ENCODE data around the gene RSPH3. TPM values are rescaled to one million over a fixed set of nuclear protein-coding genes. Genes with fewer than 3 reads are reported as not detected.
"Not testable (repeated sequence)": the region's sequence is repeated elsewhere in the genome, so short reads cannot be mapped to it uniquely, and the experiment has no call there.

The RSPH3 gene
- total RNA-seq, 2 experiments from 2014 or later: 3.4 to 3.7 TPM

DNA sequence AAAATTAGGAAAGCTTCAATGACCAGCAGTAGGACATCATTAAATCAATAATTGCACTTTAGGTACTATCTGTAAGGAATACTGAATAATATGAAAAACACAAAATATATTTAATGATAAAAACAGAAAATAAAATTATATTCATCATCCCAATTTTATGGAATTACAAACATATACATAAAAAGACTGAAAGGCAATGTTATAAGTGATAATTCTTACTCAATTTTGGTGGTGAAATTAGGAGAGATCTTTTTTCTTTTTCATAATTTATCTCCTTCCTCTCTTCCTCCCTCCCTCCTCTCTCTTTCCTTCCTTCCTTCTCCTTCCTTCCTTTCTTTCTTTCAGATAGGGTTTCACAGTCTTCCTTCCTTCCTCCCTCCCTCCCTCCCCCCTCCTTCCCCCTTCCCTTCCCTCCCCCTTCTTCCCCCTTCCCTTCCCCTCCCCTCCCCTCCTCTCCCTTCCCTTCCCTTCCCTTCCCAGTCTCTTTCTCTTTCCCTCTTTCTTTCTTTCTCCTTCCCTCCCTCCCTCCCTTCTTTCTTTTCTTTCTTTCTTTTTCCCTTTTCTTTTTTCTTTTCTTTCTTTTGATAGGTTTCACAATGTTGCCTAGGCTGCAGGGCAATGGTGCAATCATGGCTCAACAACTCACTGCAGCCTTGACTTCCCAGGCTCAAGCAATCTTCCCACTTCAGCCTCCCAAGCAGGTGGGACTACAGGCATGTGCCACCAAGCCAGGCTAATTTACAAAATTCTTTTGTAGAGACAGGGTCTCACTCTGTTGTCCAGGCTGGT is 36.8 kb downstream of the RSPH3 start:
- ChIA-PET CTCF (no interaction called here), POLR2A (interaction anchor here (0.6 kb wide), 1 partner anchor 149 kb away, joined by 3 read pairs; no protein-coding TSS in a partner anchor)
- Mint-ChIP-seq H3K4me1 (no peaks in the 10 kb centered on the region), H3K9me3 (peaks cover 4% of the 10 kb centered on the region), H3K36me3 (ENCODE audit: low read depth) (peaks cover 6% of the 10 kb centered on the region), H3K27ac (no peak overlapping the region), H3K27me3 (peaks cover 15% of the 10 kb centered on the region), H3K4me3 (no peak overlapping the region)
- DNase-seq: no peak

DNA sequence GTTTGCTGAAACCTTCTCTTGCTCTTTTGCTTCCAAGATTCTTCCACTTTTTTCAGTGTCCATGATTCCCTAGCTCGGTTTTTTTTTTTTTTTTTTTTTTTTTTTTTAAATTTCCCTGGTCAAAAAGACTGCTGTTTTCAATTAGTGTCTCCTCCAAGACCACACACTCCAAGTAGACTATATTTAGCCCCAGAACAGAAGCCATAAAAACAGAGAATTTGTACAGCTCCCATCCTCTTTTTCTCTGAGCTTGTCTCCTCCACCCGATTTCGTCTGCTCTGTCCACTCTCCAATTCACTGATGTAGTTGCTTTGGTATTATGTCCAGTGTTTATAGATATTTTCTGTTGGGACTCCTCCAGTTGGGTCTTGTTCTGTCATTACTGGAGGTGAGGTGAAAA is 37.6 kb downstream of the RSPH3 start:
- Mint-ChIP-seq H3K27ac (no peak overlapping the region), H3K27me3 (peaks cover 13% of the 10 kb centered on the region), H3K4me1 (no peaks in the 10 kb centered on the region), H3K36me3 (ENCODE audit: low read depth) (peaks cover 2% of the 10 kb centered on the region), H3K9me3 (peaks cover 4% of the 10 kb centered on the region), H3K4me3 (no peak overlapping the region)
- no peak for DNase-seq
- ChIA-PET POLR2A (interaction anchor here (0.6 to 1.7 kb wide), 2 partner anchors 148 to 159 kb away, joined by 3 to 4 read pairs; no protein-coding TSS in a partner anchor), CTCF (interaction anchor here (0.6 to 1.3 kb wide), 5 partner anchors 11 to 748 kb away, joined by 3 to 8 read pairs (median 4); no protein-coding TSS in a partner anchor)

DNA sequence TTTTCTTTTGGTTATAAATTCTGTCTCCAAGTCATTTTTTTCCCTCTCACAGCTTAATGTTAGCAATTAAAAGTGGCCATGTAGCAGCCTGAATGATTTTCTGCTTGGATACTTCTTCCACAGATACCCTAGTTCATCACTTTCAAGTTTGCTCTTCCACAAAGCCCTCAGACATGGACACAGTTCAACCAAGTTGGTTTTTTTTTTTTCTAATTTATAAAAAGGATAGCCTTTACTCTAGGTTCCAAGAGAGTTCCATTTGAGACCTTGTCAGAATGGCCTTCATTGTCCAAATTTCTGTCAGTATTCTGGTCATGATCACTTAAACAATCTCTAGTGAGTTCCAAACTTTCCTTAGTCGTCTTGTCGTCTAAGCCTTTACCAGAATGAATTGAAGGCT is 40.0 kb downstream of the RSPH3 start:
- H3K27ac Mint-ChIP-seq: no peak overlapping the region
- H3K9me3 Mint-ChIP-seq: no peaks in the 10 kb centered on the region
- no peaks in the 10 kb centered on the region for H3K4me1 Mint-ChIP-seq
- no peak for DNase-seq
- H3K36me3 Mint-ChIP-seq (ENCODE audit: low read depth): no peaks in the 10 kb centered on the region
- ChIA-PET POLR2A (interaction anchor here (1.2 kb wide), 1 partner anchor 90 kb away, joined by 7 read pairs; no protein-coding TSS in a partner anchor), CTCF (interaction anchor here (1.1 kb wide), 1 partner anchor 269 kb away, joined by 4 read pairs; no protein-coding TSS in a partner anchor)
- no peak overlapping the region for H3K4me3 Mint-ChIP-seq
- H3K27me3 Mint-ChIP-seq: peaks cover 8% of the 10 kb centered on the region

DNA sequence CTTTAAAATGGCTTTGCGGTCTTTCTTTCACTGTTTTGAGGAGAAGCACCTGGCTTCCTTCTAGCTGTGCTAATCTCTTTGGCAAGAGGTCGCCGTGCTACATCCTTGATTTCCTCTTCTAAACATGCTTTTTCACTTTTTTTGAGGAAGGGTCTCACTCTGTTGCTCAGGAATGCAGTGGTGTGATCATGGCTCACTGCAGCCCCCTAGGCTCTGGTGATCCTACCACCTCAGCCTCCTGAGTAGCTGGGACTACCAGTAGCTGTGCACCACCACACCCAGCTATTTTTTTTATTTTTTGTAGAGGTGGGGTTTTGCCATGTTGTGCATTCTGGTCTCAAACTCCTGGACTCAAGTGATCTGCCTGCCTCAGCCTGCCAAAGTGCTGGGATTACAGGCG is 40.5 kb downstream of the RSPH3 start:
- CTCF ChIA-PET: interaction anchor here (1.6 kb wide), 1 partner anchor 11 kb away, joined by 5 read pairs; no protein-coding TSS in a partner anchor
- POLR2A ChIA-PET: interaction anchor here (1.2 kb wide), 2 partner anchors 90 to 170 kb away, joined by 4 to 7 read pairs; no protein-coding TSS in a partner anchor
- Mint-ChIP-seq H3K4me3 (no peak overlapping the region), H3K4me1 (no peaks in the 10 kb centered on the region), H3K27me3 (peaks cover 4% of the 10 kb centered on the region), H3K27ac (no peak overlapping the region), H3K36me3 (ENCODE audit: low read depth) (no peaks in the 10 kb centered on the region), H3K9me3 (no peaks in the 10 kb centered on the region)
- no peak for DNase-seq

DNA sequence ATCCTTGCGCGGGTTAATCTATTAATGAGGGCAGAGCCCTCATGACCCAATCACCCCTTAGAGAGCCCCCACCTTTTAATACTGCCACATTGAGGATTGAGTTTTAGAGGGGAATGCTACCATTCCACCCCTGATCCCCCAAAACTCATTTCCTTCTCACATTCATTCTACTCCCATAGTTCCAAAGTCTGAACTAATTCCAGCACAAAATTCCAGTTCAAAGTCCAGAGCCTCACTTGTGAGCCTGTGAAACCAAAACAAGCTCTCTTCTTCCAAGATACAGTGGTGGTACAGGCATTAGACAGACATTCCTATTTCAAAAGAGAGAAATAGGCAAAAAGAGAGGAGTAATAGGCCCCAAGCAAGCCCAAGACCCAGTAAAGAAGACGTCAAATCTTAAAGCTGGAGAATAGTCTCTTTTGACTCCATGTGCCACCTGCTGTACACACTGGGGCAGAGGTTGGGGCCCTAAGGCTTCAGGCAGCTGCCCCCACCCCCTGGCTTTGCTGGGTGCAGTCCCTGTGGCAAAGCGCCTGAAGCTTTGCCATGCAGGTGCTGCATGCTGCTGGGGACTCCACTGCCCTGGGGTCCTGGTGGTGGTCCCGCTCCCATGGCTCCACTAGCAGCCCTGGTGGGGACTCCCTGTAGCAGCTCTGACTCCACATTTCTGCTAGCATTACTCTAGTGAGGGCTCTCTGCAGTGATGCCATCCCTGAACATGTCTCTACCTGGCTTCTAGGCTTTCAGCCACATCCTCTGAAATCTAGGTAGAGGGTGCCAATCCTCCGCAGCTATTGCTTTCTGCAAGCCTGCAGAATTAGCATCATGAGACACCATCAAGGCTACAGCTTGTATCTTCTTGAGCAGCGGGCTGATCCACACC is 41.3 kb downstream of the RSPH3 start:
- peaks cover 2% of the 10 kb centered on the region for H3K27me3 Mint-ChIP-seq
- H3K4me1 Mint-ChIP-seq: no peaks in the 10 kb centered on the region

DNA sequence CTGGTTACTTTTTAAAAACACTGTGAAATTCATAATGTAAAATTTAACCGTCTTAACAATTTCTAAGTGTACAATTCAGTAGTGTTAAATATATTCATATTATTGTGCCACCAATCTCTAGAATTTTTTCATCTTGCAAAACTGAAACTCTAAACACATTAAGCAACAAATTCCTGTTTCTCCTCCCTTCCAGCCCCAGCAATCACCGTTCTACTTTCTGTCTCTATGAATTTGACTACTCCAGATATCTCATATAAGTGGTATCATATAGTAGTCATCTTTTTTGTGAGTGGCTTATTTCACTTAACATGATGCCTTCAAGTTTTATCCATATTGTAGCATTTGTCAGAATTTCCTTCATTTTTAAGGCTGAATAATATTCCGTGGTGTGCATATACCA is 44.7 kb downstream of the RSPH3 start:
- ChIA-PET CTCF (interaction anchor here (1.2 kb wide), 1 partner anchor 179 kb away, joined by 4 read pairs; no protein-coding TSS in a partner anchor), POLR2A (no interaction called here)
- Mint-ChIP-seq H3K27me3 (peaks cover 6% of the 10 kb centered on the region), H3K36me3 (ENCODE audit: low read depth) (no peaks in the 10 kb centered on the region), H3K27ac (no peak overlapping the region), H3K4me1 (no peaks in the 10 kb centered on the region), H3K9me3 (peaks cover 2% of the 10 kb centered on the region), H3K4me3 (no peak overlapping the region)
- no peak for DNase-seq

More for the DNA sequence above, 41.3 kb downstream of the RSPH3 start:
- DNase-seq: peak; percentile 23
- ChIA-PET CTCF (interaction anchor here (1.0 to 1.6 kb wide), 3 partner anchors 12 to 89 kb away, joined by 3 to 5 read pairs (median 3); no protein-coding TSS in a partner anchor), POLR2A (interaction anchor here (1.2 to 1.3 kb wide), 3 partner anchors 14 to 169 kb away, joined by 3 to 7 read pairs (median 4); no protein-coding TSS in a partner anchor)
- Mint-ChIP-seq H3K9me3 (no peaks in the 10 kb centered on the region), H3K36me3 (ENCODE audit: low read depth) (no peaks in the 10 kb centered on the region), H3K4me3 (no peak overlapping the region), H3K27ac (no peak overlapping the region)

DNA sequence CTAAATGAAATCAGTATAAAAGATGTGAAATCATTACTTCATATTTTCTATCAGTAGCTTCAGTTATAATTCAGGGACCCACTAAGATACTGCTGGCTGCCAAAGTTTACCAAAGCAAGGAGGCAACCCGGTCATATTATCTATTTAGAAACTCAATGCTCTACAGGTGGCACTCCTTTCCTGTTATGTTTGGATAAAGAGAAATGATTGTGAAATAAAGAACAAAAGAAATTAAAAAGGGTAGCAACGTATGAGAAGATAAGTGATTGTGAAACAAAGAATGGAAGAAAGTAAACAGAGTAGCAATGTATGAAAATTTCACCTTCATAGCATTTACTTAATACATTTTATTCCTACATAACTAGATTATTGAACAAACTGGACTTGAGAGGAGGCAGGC is 45.2 kb downstream of the RSPH3 start:
- Mint-ChIP-seq H3K9me3 (peaks cover 2% of the 10 kb centered on the region), H3K4me3 (no peak overlapping the region), H3K36me3 (ENCODE audit: low read depth) (no peaks in the 10 kb centered on the region), H3K27ac (no peak overlapping the region), H3K27me3 (peaks cover 8% of the 10 kb centered on the region), H3K4me1 (no peaks in the 10 kb centered on the region)
- CTCF ChIA-PET: interaction anchor here (1.2 kb wide), 1 partner anchor 180 kb away, joined by 4 read pairs; no protein-coding TSS in a partner anchor
- POLR2A ChIA-PET: no interaction called here
- DNase-seq: no peak

DNA sequence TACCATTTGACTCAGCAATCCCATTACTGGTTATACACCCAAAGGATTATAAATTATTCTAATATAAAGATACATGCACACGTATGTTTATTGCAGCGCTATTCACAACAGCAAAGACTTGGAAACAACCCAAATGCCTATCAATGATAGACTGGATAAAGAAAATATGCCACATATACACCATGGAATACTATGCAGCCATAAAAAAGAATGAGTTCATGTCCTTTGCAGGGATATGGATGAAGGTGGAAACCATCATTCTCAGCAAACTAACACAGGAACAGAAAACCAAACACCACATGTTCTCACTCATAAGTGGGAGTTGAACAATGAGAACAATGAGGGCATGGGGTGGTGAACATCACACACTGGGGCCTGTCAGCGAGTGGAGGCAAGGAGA is 48.0 kb downstream of the RSPH3 start:
- H3K4me3 Mint-ChIP-seq; CTCF ChIA-PET; H3K27ac Mint-ChIP-seq; H3K36me3 Mint-ChIP-seq (ENCODE audit: low read depth); DNase-seq; POLR2A ChIA-PET; H3K9me3 Mint-ChIP-seq; H3K4me1 Mint-ChIP-seq: not testable (repeated sequence)
- peaks cover 14% of the 10 kb centered on the region for H3K27me3 Mint-ChIP-seq

DNA sequence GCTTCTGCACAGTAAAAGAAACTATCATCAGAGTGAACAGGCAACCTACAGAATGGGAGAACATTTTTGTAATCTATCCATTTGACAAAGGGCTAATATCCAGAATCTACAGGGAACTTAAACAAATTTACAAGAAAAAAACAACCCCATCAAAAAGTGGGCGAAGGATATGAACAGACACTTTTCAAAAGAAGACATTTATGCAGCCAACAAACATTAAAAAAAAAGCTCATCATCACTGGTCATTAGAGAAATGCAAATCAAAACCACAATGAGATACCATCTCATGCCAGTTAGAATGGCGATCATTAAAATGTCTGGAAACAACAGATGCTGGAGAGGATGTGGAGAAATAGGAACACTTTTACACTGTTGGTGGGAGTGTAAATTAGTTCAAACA is 48.4 kb downstream of the RSPH3 start:
- H3K27me3 Mint-ChIP-seq: peaks cover 16% of the 10 kb centered on the region
- CTCF ChIA-PET; DNase-seq; H3K27ac Mint-ChIP-seq; POLR2A ChIA-PET; H3K4me1 Mint-ChIP-seq; H3K36me3 Mint-ChIP-seq (ENCODE audit: low read depth); H3K4me3 Mint-ChIP-seq; H3K9me3 Mint-ChIP-seq: not testable (repeated sequence)

DNA sequence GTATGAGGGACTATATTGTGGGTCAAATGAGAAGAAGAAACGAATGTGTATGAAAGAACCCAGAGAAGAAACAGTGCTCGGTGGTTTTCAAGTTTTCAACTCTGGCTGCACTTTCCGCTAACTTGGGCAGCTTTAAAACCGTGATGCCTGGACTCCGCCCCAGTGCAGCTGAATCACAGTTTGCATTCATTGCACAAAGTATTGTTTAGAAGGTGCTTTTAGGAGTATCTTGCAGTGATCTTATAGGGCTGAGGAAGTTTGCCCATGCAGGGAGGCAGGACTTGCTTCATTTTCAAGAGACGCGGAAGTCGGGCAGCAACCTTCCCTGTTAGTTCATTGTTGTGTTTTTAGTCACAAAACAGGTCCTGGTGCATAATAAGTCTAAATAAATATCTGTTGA is 52.7 kb downstream of the RSPH3 start:
- Mint-ChIP-seq H3K9me3 (peaks cover 6% of the 10 kb centered on the region), H3K27me3 (peaks cover 22% of the 10 kb centered on the region), H3K4me3 (no peak overlapping the region), H3K36me3 (ENCODE audit: low read depth) (peaks cover 3% of the 10 kb centered on the region), H3K4me1 (no peaks in the 10 kb centered on the region), H3K27ac (no peak overlapping the region)
- DNase-seq: no peak
- ChIA-PET POLR2A (no interaction called here), CTCF (no interaction called here)

DNA sequence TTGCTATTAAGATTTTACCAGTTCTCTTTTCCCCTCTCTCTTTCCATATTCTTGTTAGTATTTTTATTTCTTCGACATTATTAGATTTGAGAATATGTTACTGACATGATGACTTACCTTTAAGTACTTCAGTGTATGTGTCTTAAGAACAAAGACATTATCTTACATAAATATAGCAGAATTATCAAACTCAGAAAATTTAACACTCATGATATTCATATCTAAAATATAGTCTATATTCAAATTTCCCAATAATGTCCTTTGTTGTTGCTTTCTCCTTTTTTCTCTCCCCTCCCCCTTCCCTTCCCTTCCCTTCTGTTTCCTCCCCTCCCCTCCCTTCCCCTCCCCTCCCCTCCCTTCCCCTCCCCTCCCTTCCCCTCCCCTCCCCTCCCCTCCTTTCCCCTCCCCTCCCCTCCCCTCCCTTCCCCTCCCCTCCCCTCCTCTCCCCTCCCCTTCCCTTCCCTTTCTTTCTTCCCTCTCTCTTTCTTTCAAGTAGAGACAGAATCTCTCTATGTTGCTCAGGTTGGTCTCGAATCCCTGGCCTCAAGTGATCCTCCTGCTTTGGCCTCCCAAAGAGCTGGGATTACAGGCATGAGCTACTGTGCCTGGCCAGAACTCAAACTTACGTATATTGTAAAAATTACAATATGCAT is 56.5 kb downstream of the RSPH3 start:
- Mint-ChIP-seq H3K36me3 (ENCODE audit: low read depth) (peaks cover 3% of the 10 kb centered on the region), H3K4me1 (peaks cover 12% of the 10 kb centered on the region), H3K9me3 (peaks cover 5% of the 10 kb centered on the region), H3K27me3 (peaks cover 29% of the 10 kb centered on the region), H3K27ac (no peak overlapping the region), H3K4me3 (no peak overlapping the region)
- DNase-seq: no peak
- CTCF ChIA-PET: no interaction called here
- POLR2A ChIA-PET: no interaction called here

DNA sequence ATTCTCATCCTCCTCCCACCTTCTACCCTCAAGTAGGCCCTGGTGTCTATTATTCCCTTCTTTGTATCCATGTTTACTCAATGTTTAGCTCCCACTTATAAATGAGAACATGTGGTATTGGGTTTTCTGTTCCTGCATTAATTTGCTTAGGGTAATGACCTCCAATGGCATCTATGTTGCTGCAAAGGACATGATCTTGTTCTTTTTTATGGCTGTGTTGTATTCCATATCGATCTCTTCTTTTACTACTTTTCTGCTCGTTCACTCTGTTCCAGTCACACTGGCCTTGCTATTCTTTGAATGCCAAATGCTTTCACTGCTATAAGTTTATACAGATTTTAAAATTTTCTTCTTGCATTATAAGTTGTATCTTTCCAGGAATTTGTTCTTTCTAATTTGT is 57.7 kb downstream of the RSPH3 start:
- H3K36me3 Mint-ChIP-seq (ENCODE audit: low read depth): peaks cover 3% of the 10 kb centered on the region
- POLR2A ChIA-PET: no interaction called here
- no peak for DNase-seq
- H3K4me1 Mint-ChIP-seq: peaks cover 12% of the 10 kb centered on the region
- H3K27me3 Mint-ChIP-seq: peaks cover 29% of the 10 kb centered on the region
- H3K9me3 Mint-ChIP-seq: peaks cover 5% of the 10 kb centered on the region
- no peak overlapping the region for H3K27ac Mint-ChIP-seq
- H3K4me3 Mint-ChIP-seq: no peak overlapping the region
- CTCF ChIA-PET: interaction anchor here (0.6 to 1.0 kb wide), 2 partner anchors 30 to 144 kb away, joined by 3 to 4 read pairs; no protein-coding TSS in a partner anchor
